HG02678 (cell line): ENCODE measurements around the gene OR5V1.
"Not testable (repeated sequence)": the region's sequence is repeated elsewhere in the genome, so short reads cannot be mapped to it uniquely, and the experiment has no call there.

Experiments used
- ATAC-seq: cut with Tn5 transposase; IDR thresholded peaks from one replicate; pipeline ENCODE4 v1.9.1; 2021; ENCODE audit warnings: mild to moderate bottlenecking, moderate library complexity; ENCODE audit not compliant: unreplicated experiment

The OR5V1 gene

GRCh38 chr6:29368765-29369164 is at the start of gene OR5V1:
Gene OR5V1 (minus strand): TSS chr6:29368865. CDS start chr6:29356195, 12,670 bp downstream.
- no peak for ATAC-seq

- no peak for ATAC-seq
Observed at GRCh38 chr6:29414588-29414987, 45.9 kb upstream of the OR5V1 start, which contains the start of gene OR12D1. Gene OR12D1 (plus strand): TSS chr6:29414928.

GRCh38 chr6:29403801-29404200 is 35.1 kb upstream of the OR5V1 start:
- ATAC-seq, result no peak

GRCh38 chr6:29399525-29399924 is 30.9 kb upstream of the OR5V1 start:
- no peak for ATAC-seq

- ATAC-seq, result no peak
Observed at GRCh38 chr6:29395331-29395730, 26.7 kb upstream of the OR5V1 start, which contains the start of gene OR12D2. Gene OR12D2 (plus strand): TSS chr6:29395631. CDS start chr6:29396700, 1,069 bp downstream.

- no peak for ATAC-seq
Observed at GRCh38 chr6:29388533-29388932, 19.9 kb upstream of the OR5V1 start.

GRCh38 chr6:29376003-29376402 is 7.3 kb upstream of the OR5V1 start:
- no peak for ATAC-seq

GRCh38 chr6:29375191-29375590 is 6.5 kb upstream of the OR5V1 start, which contains the start of gene OR12D3:
Gene OR12D3 (minus strand): TSS chr6:29375291. CDS start chr6:29375287, 4 bp downstream.
- ATAC-seq, result no peak

GRCh38 chr6:29355603-29356002 is 13.1 kb downstream of the OR5V1 start:
- ATAC-seq, result no peak

- ATAC-seq, result no peak
Observed at GRCh38 chr6:29354980-29355379, 13.7 kb downstream of the OR5V1 start.

- ATAC-seq, result not testable (repeated sequence)
Observed at GRCh38 chr6:29349348-29349747, 19.3 kb downstream of the OR5V1 start.

- no peak for ATAC-seq
Observed at GRCh38 chr6:29345380-29345779, 23.3 kb downstream of the OR5V1 start.

GRCh38 chr6:29336269-29336668 is 32.4 kb downstream of the OR5V1 start:
- no peak for ATAC-seq

- no peak for ATAC-seq
Observed at GRCh38 chr6:29332676-29333075, 36.0 kb downstream of the OR5V1 start.

GRCh38 chr6:29325777-29326176 is 42.9 kb downstream of the OR5V1 start:
- no peak for ATAC-seq

GRCh38 chr6:29323332-29323731 is 45.3 kb downstream of the OR5V1 start:
- not testable (repeated sequence) for ATAC-seq

GRCh38 chr6:29319931-29320330 is 48.7 kb downstream of the OR5V1 start:
- no peak for ATAC-seq
